Ectodermal cell (in vitro differentiated cells): Measurements from ENCODE around the gene NSRP1.

Source experiments
- H3K27ac ChIP-seq: 2 replicates; pipeline ENCODE4 v1.7.0; 2013; ENCODE audit warnings: mild to moderate bottlenecking, low read depth, low read length; ENCODE audit not compliant: insufficient read depth, poor library complexity, severe bottlenecking
- H3K27me3 ChIP-seq: 2 replicates; pipeline ENCODE4 v1.7.0; 2013; ENCODE audit warnings: mild to moderate bottlenecking, low read length; ENCODE audit not compliant: insufficient read depth, control insufficient read depth, poor library complexity, severe bottlenecking
- H3K36me3 ChIP-seq: one replicate; pipeline ENCODE4 v1.7.0; 2013; ENCODE audit warnings: low read length; ENCODE audit not compliant: control insufficient read depth, insufficient read depth
- H3K4me1 ChIP-seq: one replicate; pipeline ENCODE4 v1.7.0; 2013; ENCODE audit warnings: low read length; ENCODE audit not compliant: control insufficient read depth, insufficient read depth
- H3K4me3 ChIP-seq: 2 replicates; pipeline ENCODE4 v1.7.0; 2013; ENCODE audit warnings: low read depth, low read length, control low read depth; ENCODE audit not compliant: insufficient read depth
- H3K9me3 ChIP-seq: 2 replicates; pipeline ENCODE4 v1.7.0; 2013; ENCODE audit warnings: mild to moderate bottlenecking, low read length, moderate library complexity; ENCODE audit not compliant: control insufficient read depth
- WGBS, 2 experiments: methylation state at CpG; one replicate each; pipeline ENCODE4 v1.1.7; 2013; ENCODE audit warnings: missing lambda C conversion rate in 2 of 2; 5-methylcytosine and 5-hydroxymethylcytosine counted together

Gene NSRP1

DNA sequence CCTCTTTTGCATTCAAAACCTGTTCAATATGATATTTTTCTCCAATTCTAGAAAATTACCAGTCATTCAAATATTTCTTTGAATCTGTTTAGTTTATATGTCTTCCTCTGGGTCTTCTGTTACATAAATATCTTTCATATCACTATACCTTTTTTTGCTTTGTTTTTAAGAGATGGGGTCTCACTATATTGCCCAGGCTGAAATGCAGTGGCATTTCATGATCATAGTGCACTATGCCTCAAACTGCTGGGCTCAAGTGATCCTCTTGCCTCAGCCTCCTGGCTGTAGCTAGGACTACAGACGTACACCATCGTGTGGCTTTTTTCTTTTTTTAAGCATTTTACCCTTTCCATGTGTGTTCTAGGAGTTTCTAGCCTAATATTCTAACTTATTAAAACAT is 38.8 kb downstream of the NSRP1 start:
- Histone ChIP-seq H3K4me1 (no peaks in the 10 kb centered on the region), H3K9me3 (no peaks in the 10 kb centered on the region), H3K27me3 (no peaks in the 10 kb centered on the region), H3K27ac (no peak overlapping the region), H3K4me3 (no peak overlapping the region), H3K36me3 (peaks cover 21% of the 10 kb centered on the region)
- 94 to 98% methylated on average over 2 of the region's 2 CpGs for WGBS, 2 experiments

DNA sequence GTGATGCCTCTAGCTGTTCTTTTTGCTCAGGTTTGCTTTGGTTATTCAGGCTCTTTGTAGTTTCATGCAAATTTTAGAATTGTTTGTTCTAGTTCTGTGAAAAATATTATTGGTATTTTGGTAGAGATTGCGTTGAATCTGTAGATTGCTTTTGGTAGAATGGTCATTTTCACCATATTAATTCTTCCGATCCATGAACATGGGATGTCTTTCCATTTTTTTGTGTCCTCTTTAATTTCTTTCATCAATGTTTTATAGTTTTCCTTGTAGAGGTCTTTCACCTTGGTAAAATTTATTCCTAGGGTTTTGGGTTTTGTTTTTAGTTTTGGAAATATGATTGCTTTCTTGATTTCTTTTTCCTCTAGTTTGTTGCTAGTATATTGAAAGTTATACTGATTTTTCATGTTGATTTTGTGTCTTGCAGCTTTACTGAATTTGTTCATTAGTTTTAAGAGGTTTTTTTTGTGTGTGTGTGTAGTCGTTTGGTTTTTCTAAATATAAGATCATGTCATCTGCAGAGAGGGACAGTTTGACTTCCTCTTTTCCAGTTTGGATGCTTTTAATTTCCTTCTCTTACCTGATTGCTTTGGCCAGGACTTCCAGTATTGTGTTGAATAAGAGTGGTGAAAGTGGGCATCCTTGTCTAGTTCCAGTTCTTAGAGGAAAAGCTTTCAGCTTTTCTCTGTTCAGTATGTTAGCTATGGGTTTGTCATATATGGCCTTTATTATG is 42.4 kb downstream of the NSRP1 start:
- Histone ChIP-seq H3K27me3 (no peaks in the 10 kb centered on the region), H3K4me3 (no peak overlapping the region), H3K36me3 (peaks cover 21% of the 10 kb centered on the region), H3K27ac (no peak overlapping the region), H3K9me3 (no peaks in the 10 kb centered on the region), H3K4me1 (no peaks in the 10 kb centered on the region)
- 94 to 100% methylated on average over 2 to 3 of the region's 3 CpGs for WGBS, 2 experiments

- WGBS, 2 experiments, result 93 to 96% methylated on average over 3 of the region's 3 CpGs
These were observed 44.0 kb downstream of the NSRP1 start for GRCh38 chr17:30160419-30161172.

GRCh38 chr17:30161601-30162000 is 45.0 kb downstream of the NSRP1 start:
- H3K27ac ChIP-seq, result no peak overlapping the region
- H3K4me1 ChIP-seq, result no peaks in the 10 kb centered on the region
- peaks cover 16% of the 10 kb centered on the region for H3K36me3 ChIP-seq
- H3K9me3 ChIP-seq, result no peaks in the 10 kb centered on the region
- no peak overlapping the region for H3K4me3 ChIP-seq
- no peaks in the 10 kb centered on the region for H3K27me3 ChIP-seq

More at GRCh38 chr17:30160419-30161172, 44.0 kb downstream of the NSRP1 start:
- Histone ChIP-seq H3K36me3 (peaks cover 21% of the 10 kb centered on the region), H3K9me3 (no peaks in the 10 kb centered on the region), H3K4me1 (no peaks in the 10 kb centered on the region), H3K27ac (no peak overlapping the region), H3K27me3 (no peaks in the 10 kb centered on the region), H3K4me3 (no peak overlapping the region)

DNA sequence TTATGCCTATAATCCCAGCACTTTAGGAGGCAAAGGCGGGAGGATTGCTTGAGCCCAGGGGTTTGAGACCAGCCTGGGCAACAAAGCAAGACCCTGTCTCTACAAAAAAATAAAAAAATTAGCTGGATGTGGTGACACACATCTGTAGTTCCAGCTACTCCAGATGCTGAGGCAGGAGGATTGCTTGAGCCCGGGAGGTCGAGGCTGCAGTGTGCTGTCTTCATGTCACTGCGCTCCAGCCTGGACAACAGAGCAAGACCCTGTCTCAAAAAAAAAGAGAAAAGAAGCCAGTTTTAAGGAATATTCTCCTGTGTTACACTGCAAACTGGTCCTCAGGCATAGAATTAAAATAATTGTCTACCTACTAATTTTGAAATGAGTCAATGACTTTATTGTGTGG is 47.9 kb downstream of the NSRP1 start:
- no peak overlapping the region for H3K4me3 ChIP-seq
- H3K9me3 ChIP-seq, result no peaks in the 10 kb centered on the region
- H3K36me3 ChIP-seq, result no peaks in the 10 kb centered on the region
- H3K4me1 ChIP-seq, result no peaks in the 10 kb centered on the region
- H3K27me3 ChIP-seq, result no peaks in the 10 kb centered on the region
- H3K27ac ChIP-seq, result no peak overlapping the region
- 93% methylated on average over 4 of the region's 4 CpGs for WGBS, 2 experiments

DNA sequence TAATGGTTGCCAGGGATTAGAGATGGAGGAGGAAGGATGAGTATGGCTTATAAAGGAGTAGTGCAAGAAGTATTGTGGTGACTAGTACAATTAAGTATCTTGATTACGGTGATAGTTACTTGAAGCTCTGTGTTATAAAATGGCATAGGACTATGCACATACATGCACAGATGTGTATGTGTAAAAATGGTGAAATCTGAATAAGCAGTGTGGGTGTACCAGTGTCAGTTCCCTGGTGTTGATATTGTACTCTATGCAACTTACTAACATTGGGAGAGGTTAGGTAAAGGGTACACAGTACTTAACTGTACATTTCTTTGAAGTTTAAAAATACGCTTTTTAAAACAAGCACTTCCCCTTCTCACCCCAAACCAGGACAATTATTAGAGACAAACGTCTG is 48.5 kb downstream of the NSRP1 start:
- Histone ChIP-seq H3K36me3 (no peaks in the 10 kb centered on the region), H3K9me3 (no peaks in the 10 kb centered on the region), H3K4me1 (no peaks in the 10 kb centered on the region), H3K4me3 (no peak overlapping the region), H3K27me3 (no peaks in the 10 kb centered on the region), H3K27ac (no peak overlapping the region)
- WGBS, 2 experiments, result 96 to 97% methylated on average over 3 of the region's 3 CpGs

GRCh38 chr17:30165960-30166359 is 49.3 kb downstream of the NSRP1 start:
- 100% methylated on average over 1 of the region's 1 CpG for WGBS, 2 experiments
- no peaks in the 10 kb centered on the region for H3K36me3 ChIP-seq
- H3K4me1 ChIP-seq, result no peaks in the 10 kb centered on the region

GRCh38 chr17:30170415-30170987 is 53.9 kb downstream of the NSRP1 start:
- Histone ChIP-seq H3K4me1 (no peaks in the 10 kb centered on the region), H3K9me3 (no peaks in the 10 kb centered on the region), H3K36me3 (peaks cover 3% of the 10 kb centered on the region), H3K27ac (no peak overlapping the region), H3K4me3 (no peak overlapping the region), H3K27me3 (no peaks in the 10 kb centered on the region)

More at GRCh38 chr17:30165960-30166359, 49.3 kb downstream of the NSRP1 start:
- Histone ChIP-seq H3K4me3 (no peak overlapping the region), H3K27me3 (no peaks in the 10 kb centered on the region), H3K27ac (no peak overlapping the region), H3K9me3 (no peaks in the 10 kb centered on the region)

GRCh38 chr17:30172560-30172959 is 55.9 kb downstream of the NSRP1 start:
- Histone ChIP-seq H3K9me3 (no peaks in the 10 kb centered on the region), H3K4me3 (no peak overlapping the region), H3K36me3 (peaks cover 6% of the 10 kb centered on the region), H3K27me3 (no peaks in the 10 kb centered on the region), H3K4me1 (no peaks in the 10 kb centered on the region), H3K27ac (no peak overlapping the region)
- 85 to 97% methylated on average over 1 of the region's 1 CpG for WGBS, 2 experiments

GRCh38 chr17:30173649-30174048 is 57.0 kb downstream of the NSRP1 start:
- WGBS, 2 experiments, result 76 to 94% methylated on average over 2 of the region's 2 CpGs
- Histone ChIP-seq H3K4me3 (no peak overlapping the region), H3K27ac (no peak overlapping the region), H3K4me1 (no peaks in the 10 kb centered on the region), H3K36me3 (peaks cover 6% of the 10 kb centered on the region), H3K9me3 (no peaks in the 10 kb centered on the region), H3K27me3 (no peaks in the 10 kb centered on the region)
